ENCODE measurements around the gene FOXN4. TPM values are rescaled to one million over a fixed set of nuclear protein-coding genes. Genes with fewer than 3 reads are reported as not detected.

FOXN4 gene
- total and polyA plus RNA-seq, 10 donors = 0.05 TPM; not detected in 9

GRCh38 chr12:109301643-109302168 lies 7.4 kb downstream of the FOXN4 start:
- 76 to 86% (median 79%) methylated on average over 3 of the region's 3 CpGs for WGBS, 5 donors
- Histone ChIP-seq H3K27me3 (replicated peaks in 1 of 7) (peaks cover 0 to 54% (median 6%) of the 10 kb centered on the region in 7 donors), H3K4me3 (no peak overlapping the region), H3K4me1 (no peaks in the 10 kb centered on the region), H3K9me3 (no peaks in the 10 kb centered on the region), H3K36me3 (no peaks in the 10 kb centered on the region), H3K27ac (no peak overlapping the region)
- DNase-seq = peak; percentile 9
- intact Hi-C loops (cut with DNase I; ENCODE audit: low total_unique reads) = no loop called here
- no peak for TF ChIP-seq POLR2AphosphoS5 (IDR thresholded peaks at IDR 0.05)
- no peak for TF ChIP-seq POLR2A (IDR thresholded peaks at IDR 0.05)
- no peak for TF ChIP-seq CTCF (IDR thresholded peaks at IDR 0.05 in 8 of 11, conservative IDR thresholded peaks at IDR 0.05 in 3 of 11)

- H3K27ac ChIP-seq = no peak overlapping the region
- TF ChIP-seq POLR2AphosphoS5 (IDR thresholded peaks at IDR 0.05) (no peak), CTCF (IDR thresholded peaks at IDR 0.05 in 8 of 11, conservative IDR thresholded peaks at IDR 0.05 in 3 of 11) (no peak), POLR2A (IDR thresholded peaks at IDR 0.05) (no peak)
- no peaks in the 10 kb centered on the region for H3K9me3 ChIP-seq
- intact Hi-C loops (cut with DNase I; ENCODE audit: low total_unique reads) = no loop called here
- no peaks in the 10 kb centered on the region for H3K36me3 ChIP-seq
- WGBS, 5 donors = 82 to 93% (median 87%) methylated on average over 7 of the region's 7 CpGs
- DNase-seq = peak; percentile 19
- no peaks in the 10 kb centered on the region for H3K4me1 ChIP-seq
- peaks cover 0 to 47% (median 6%) of the 10 kb centered on the region in 7 donors for H3K27me3 ChIP-seq (replicated peaks in 1 of 7)
- H3K4me3 ChIP-seq = no peak overlapping the region
These were observed 9.2 kb downstream of the FOXN4 start for GRCh38 chr12:109299849-109300248.

- no peaks in the 10 kb centered on the region for H3K36me3 ChIP-seq
- no peak overlapping the region for H3K4me3 ChIP-seq
- peaks cover 0 to 6% (median 0%) of the 10 kb centered on the region in 6 donors for H3K4me1 ChIP-seq
- DNase-seq = no peak
- no peaks in the 10 kb centered on the region for H3K9me3 ChIP-seq
- peaks cover 0 to 48% (median 13%) of the 10 kb centered on the region in 7 donors for H3K27me3 ChIP-seq (replicated peaks in 1 of 7)
- no peak overlapping the region for H3K27ac ChIP-seq
- intact Hi-C loops (cut with DNase I; ENCODE audit: low total_unique reads) = no loop called here
- TF ChIP-seq POLR2A (IDR thresholded peaks at IDR 0.05) = no peak
- no peak for TF ChIP-seq CTCF (IDR thresholded peaks at IDR 0.05 in 8 of 11, conservative IDR thresholded peaks at IDR 0.05 in 3 of 11)
- TF ChIP-seq POLR2AphosphoS5 (IDR thresholded peaks at IDR 0.05) = no peak
- 57 to 73% (median 66%) methylated on average over 3 of the region's 3 CpGs for WGBS, 5 donors
These were observed 12.7 kb downstream of the FOXN4 start for GRCh38 chr12:109296431-109296830.

- H3K36me3 ChIP-seq = no peaks in the 10 kb centered on the region
- DNase-seq = no peak
- peaks cover 0 to 7% (median 0%) of the 10 kb centered on the region in 6 donors for H3K4me1 ChIP-seq
- intact Hi-C loops (cut with DNase I; ENCODE audit: low total_unique reads) = no loop called here
- TF ChIP-seq CTCF (IDR thresholded peaks at IDR 0.05 in 8 of 11, conservative IDR thresholded peaks at IDR 0.05 in 3 of 11) = no peak
- TF ChIP-seq POLR2A (IDR thresholded peaks at IDR 0.05) = no peak
- no peak overlapping the region for H3K27ac ChIP-seq
- H3K27me3 ChIP-seq (replicated peaks in 1 of 7) = peaks cover 0 to 51% (median 16%) of the 10 kb centered on the region in 7 donors
- WGBS, 5 donors = 77 to 81% (median 79%) methylated on average over 12 to 13 of the region's 13 CpGs
- H3K9me3 ChIP-seq = no peaks in the 10 kb centered on the region
- no peak overlapping the region for H3K4me3 ChIP-seq
These were observed 13.2 kb downstream of the FOXN4 start for GRCh38 chr12:109295764-109296425.

Measured in spleen (tissue), 11 donors.